CD4-positive, alpha-beta T cell treated with Interleukin-15 for 4 hours (primary cell): ENCODE results near the gene CMTM7.
"Not testable (repeated sequence)": the region's sequence is repeated elsewhere in the genome, so short reads cannot be mapped to it uniquely, and the experiment has no call there.

Experiments
- DNase-seq: peaks from one replicate; pipeline ENCODE4 v3.0.0-alpha.2; 2020; ENCODE audit warnings: low spot score

Gene CMTM7

GRCh38 chr3:32436816-32437189 lies 45.1 kb downstream of the CMTM7 start:
- DNase-seq, result no peak

GRCh38 chr3:32437896-32438295 lies 46.2 kb downstream of the CMTM7 start:
- DNase-seq, result no peak

- DNase-seq, result peak; percentile 55
Observed at GRCh38 chr3:32438596-32439344, 47.1 kb downstream of the CMTM7 start.

- not testable (repeated sequence) for DNase-seq
Observed at GRCh38 chr3:32439421-32439820, 47.8 kb downstream of the CMTM7 start.

GRCh38 chr3:32440611-32441350 lies 49.1 kb downstream of the CMTM7 start:
- DNase-seq, result no peak

- no peak for DNase-seq
Observed at GRCh38 chr3:32442766-32443165, 51.1 kb downstream of the CMTM7 start.

- peak; percentile 38 for DNase-seq
Observed at GRCh38 chr3:32443478-32443877, 51.8 kb downstream of the CMTM7 start.

GRCh38 chr3:32447865-32448400 lies 56.3 kb downstream of the CMTM7 start:
- no peak for DNase-seq

- no peak for DNase-seq
Observed at GRCh38 chr3:32448686-32449474, 57.2 kb downstream of the CMTM7 start.

- no peak for DNase-seq
Observed at GRCh38 chr3:32449691-32450090, 58.0 kb downstream of the CMTM7 start.

GRCh38 chr3:32450426-32450825 lies 58.8 kb downstream of the CMTM7 start:
- DNase-seq, result no peak

GRCh38 chr3:32450992-32451659 lies 59.5 kb downstream of the CMTM7 start:
- no peak for DNase-seq

- no peak for DNase-seq
Observed at GRCh38 chr3:32452009-32452408, 60.4 kb downstream of the CMTM7 start.

- DNase-seq, result no peak
Observed at GRCh38 chr3:32453346-32453745, 61.7 kb downstream of the CMTM7 start.

GRCh38 chr3:32454111-32454510 lies 62.5 kb downstream of the CMTM7 start:
- DNase-seq, result no peak

GRCh38 chr3:32454731-32455608 lies 63.3 kb downstream of the CMTM7 start:
- no peak for DNase-seq

GRCh38 chr3:32455609-32456428 lies 64.2 kb downstream of the CMTM7 start:
- peak; percentile 46 for DNase-seq

GRCh38 chr3:32456429-32457130 lies 64.9 kb downstream of the CMTM7 start:
- DNase-seq, result no peak

GRCh38 chr3:32457971-32458471 lies 66.4 kb downstream of the CMTM7 start:
- DNase-seq, result peak; percentile 77
